ENCODE results near the gene TUBA3C.

Gene TUBA3C

DNA sequence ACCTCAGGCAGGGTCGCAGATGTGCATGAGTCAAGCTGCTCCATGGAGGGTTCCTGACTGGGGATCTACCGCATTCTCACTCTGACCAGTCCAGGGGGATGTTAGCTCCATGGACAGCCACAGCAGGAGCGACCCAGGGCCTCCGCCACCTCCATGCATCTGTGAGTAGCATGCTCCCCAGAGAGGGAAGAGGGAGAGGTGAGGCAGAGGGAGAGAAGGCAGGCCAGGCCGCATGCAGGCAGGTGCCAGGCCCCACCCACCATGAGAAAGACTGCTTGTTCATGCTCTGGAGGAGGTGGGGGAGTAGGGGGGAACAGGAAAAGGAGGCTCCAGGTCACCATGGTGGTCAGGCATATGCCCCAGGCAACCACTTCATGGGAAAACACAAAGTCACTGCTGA lies 20.3 kb downstream of the TUBA3C start:
- DNase-seq (ENCODE audit: low read depth) = no peak
- TF ChIP-seq, protein P1, sequence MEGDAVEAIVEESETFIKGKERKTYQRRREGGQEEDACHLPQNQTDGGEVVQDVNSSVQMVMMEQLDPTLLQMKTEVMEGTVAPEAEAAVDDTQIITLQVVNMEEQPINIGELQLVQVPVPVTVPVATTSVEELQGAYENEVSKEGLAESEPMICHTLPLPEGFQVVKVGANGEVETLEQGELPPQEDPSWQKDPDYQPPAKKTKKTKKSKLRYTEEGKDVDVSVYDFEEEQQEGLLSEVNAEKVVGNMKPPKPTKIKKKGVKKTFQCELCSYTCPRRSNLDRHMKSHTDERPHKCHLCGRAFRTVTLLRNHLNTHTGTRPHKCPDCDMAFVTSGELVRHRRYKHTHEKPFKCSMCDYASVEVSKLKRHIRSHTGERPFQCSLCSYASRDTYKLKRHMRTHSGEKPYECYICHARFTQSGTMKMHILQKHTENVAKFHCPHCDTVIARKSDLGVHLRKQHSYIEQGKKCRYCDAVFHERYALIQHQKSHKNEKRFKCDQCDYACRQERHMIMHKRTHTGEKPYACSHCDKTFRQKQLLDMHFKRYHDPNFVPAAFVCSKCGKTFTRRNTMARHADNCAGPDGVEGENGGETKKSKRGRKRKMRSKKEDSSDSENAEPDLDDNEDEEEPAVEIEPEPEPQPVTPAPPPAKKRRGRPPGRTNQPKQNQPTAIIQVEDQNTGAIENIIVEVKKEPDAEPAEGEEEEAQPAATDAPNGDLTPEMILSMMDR (IDR thresholded peaks at IDR 0.05; ENCODE audit: low read depth, low read length) = no peak
- TF ChIP-seq POLR2A (IDR thresholded peaks at IDR 0.05; ENCODE audit: extremely low read depth, insufficient read length) (no peak), MYC (IDR thresholded peaks at IDR 0.05; ENCODE audit: low read depth, low read length) (no peak)
- TF ChIP-seq, protein P2, sequence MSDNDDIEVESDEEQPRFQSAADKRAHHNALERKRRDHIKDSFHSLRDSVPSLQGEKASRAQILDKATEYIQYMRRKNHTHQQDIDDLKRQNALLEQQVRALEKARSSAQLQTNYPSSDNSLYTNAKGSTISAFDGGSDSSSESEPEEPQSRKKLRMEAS (IDR thresholded peaks at IDR 0.05; ENCODE audit: low read depth, low read length) = no peak
- no peak overlapping the region for H3K4me3 ChIP-seq (ENCODE audit: low read depth, low read length)

DNA sequence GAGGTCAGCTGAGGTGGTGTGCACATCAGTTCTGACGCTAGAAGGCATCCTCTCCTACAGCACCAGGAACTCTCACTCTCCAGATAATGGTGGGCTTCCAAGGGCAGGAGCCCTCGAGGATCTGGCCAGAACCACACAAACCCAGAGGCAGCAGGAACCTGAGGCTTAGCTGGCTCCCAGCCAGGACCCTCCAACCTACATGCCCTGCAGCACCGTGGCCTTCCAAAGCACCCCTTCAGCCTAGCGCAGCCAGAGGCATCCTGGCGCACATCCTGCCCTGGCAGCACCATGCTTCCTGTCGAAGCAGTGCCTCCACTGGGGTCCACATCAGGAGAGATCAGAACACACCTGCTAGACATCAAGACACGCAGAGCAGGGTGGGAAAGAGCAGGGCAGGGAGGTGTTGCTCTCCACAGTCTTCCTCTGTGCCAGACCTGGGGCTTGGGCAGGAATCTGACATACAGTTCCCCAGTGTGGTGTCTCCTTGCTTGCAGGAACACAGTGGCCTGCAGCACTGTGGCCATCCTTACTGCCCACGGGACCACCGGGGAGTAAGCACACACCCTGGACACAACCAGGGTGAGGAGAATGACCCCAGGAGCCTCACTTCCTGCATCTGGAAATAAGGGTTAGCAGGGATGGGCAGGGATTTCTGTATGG lies 21.7 kb downstream of the TUBA3C start:
- no peak overlapping the region for H3K4me3 ChIP-seq (ENCODE audit: low read depth, low read length)
- no peak for DNase-seq (ENCODE audit: low read depth)
- TF ChIP-seq, protein P2 (IDR thresholded peaks at IDR 0.05; ENCODE audit: low read depth, low read length) = no peak
- TF ChIP-seq, protein P1 (IDR thresholded peaks at IDR 0.05; ENCODE audit: low read depth, low read length) = no peak
- TF ChIP-seq POLR2A (IDR thresholded peaks at IDR 0.05; ENCODE audit: extremely low read depth, insufficient read length) (no peak), MYC (IDR thresholded peaks at IDR 0.05; ENCODE audit: low read depth, low read length) (no peak)

DNA sequence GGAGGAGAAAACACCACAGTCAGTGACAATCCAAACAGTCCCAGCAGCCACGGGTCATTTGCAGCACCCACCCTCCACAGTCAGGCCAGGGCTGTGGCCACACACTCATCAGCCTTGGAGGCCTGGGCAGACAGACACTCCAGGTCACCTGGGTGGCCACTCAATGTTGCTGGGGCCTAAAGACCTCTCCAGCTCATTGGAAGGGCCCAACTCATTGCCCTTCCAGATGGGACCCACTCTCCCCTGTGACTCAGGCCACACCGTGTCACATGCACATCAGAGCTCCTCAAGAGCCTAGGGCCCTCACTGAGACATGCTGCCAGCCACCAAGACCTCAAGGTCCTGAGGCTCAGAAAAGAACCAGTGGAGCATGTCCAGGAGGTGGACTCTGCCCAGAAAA lies 22.4 kb downstream of the TUBA3C start:
- TF ChIP-seq, protein P1 (IDR thresholded peaks at IDR 0.05; ENCODE audit: low read depth, low read length) = no peak
- TF ChIP-seq POLR2A (IDR thresholded peaks at IDR 0.05; ENCODE audit: extremely low read depth, insufficient read length) (no peak), MYC (IDR thresholded peaks at IDR 0.05; ENCODE audit: low read depth, low read length) (no peak)
- TF ChIP-seq, protein P2 (IDR thresholded peaks at IDR 0.05; ENCODE audit: low read depth, low read length) = no peak
- DNase-seq (ENCODE audit: low read depth) = no peak
- H3K4me3 ChIP-seq (ENCODE audit: low read depth, low read length) = no peak overlapping the region

DNA sequence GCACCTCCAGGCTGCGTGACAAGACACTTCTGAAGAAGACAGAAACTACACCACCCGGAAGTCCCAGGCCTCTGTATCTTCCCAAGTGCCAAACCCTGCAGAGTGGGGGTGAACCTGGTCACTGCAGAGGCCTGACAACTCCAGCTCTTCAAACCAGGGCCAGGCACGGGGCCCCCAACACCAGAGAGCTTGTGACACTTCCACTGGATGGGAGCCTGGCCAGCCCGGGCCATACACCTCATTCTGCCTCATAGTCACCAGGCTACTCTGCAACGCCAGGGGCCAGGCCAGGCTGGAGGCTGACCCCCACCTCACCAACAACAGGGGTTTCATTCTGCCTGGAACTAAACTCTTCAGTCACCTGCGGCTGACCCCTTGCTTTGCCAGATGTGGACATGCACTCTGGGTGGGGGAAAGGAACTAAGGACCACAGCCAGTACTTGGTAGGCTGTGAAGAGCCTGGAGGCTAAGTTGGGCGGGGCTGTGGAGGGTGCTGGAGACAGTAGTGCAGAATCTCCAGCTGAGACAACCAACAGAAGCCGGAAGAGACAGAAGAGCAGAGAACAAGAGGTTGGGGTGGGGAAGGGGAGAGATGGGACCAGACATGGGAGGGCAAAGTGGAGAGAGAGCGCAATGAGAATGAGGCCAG lies 23.0 kb downstream of the TUBA3C start:
- no peak overlapping the region for H3K4me3 ChIP-seq (ENCODE audit: low read depth, low read length)
- TF ChIP-seq POLR2A (IDR thresholded peaks at IDR 0.05; ENCODE audit: extremely low read depth, insufficient read length) = no peak
- TF ChIP-seq, protein P1 (IDR thresholded peaks at IDR 0.05; ENCODE audit: low read depth, low read length) = no peak
- no peak for TF ChIP-seq MYC (IDR thresholded peaks at IDR 0.05; ENCODE audit: low read depth, low read length)
- TF ChIP-seq, protein P2 (IDR thresholded peaks at IDR 0.05; ENCODE audit: low read depth, low read length) = no peak
- no peak for DNase-seq (ENCODE audit: low read depth)

DNA sequence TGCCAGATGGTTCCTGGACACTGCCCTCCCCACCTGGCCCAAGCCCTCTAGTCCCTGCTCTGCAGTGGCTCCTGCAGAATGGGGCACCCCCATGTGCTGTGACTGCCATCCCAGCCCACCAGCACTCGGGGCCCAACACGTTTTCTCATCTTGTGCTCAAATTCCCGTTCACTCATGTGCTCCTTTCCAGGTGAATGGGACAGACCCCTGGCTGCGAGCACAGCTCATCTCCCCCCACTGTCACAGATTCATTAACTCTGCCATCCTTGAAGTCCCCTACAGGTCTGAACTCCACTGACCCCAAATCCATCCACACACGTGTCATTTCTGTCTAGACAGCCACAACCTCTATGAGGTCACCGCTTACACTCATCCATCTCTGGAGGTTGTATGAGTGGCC lies 23.6 kb downstream of the TUBA3C start:
- no peak overlapping the region for H3K4me3 ChIP-seq (ENCODE audit: low read depth, low read length)
- no peak for DNase-seq (ENCODE audit: low read depth)
- TF ChIP-seq, protein P2 (IDR thresholded peaks at IDR 0.05; ENCODE audit: low read depth, low read length) = no peak
- TF ChIP-seq, protein P1 (IDR thresholded peaks at IDR 0.05; ENCODE audit: low read depth, low read length) = no peak
- TF ChIP-seq POLR2A (IDR thresholded peaks at IDR 0.05; ENCODE audit: extremely low read depth, insufficient read length) = no peak
- no peak for TF ChIP-seq MYC (IDR thresholded peaks at IDR 0.05; ENCODE audit: low read depth, low read length)
